NCI-H2029 treated with DMSO at 0.1 percent for 48 hours (cell line): ENCODE results near the gene HOATZ.

ENCODE experiments used
- DNase-seq: peaks from one replicate; lab custom pipeline; 2025; lab: John Stamatoyannopoulos, UW

Gene HOATZ

DNA sequence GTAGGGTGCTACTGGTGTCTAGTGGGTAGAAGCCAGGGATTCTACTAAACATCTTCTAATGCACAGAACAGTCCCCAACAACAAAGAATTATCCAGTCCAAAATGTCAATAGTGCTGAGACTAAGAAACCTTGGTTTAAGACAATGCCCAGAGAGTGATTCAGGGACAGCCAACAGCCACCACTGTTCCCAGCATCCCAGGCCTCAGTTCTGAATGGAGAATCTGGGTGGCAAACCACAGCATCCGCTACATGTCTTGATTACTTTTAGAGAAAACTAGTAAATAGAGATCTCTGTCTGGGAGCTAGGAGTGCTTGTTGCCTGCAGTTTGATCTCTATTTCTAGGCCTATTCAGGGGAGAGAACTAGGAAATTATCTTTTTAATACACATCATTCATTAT, 66.8 kb downstream of the HOATZ start:
- no peak for DNase-seq

DNA sequence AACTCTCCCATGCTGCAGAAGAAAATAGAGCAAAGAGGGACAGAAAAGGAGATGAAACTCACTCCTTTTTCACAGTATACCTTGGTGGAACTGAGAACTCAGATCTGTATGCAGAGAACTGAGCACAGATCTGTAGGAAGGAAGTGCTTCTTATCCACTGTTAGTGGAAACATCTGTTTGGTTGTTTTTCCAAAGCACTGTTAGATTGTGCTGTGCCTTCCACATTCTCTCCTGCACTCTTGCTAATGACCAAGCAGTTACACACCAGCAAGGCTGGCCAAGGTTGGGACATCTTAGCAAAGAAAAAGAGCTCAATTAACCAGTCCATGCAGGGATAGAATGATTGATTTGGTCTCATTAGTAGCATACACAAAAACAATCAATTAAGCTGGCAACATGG, 67.6 kb downstream of the HOATZ start:
- no peak for DNase-seq

DNA sequence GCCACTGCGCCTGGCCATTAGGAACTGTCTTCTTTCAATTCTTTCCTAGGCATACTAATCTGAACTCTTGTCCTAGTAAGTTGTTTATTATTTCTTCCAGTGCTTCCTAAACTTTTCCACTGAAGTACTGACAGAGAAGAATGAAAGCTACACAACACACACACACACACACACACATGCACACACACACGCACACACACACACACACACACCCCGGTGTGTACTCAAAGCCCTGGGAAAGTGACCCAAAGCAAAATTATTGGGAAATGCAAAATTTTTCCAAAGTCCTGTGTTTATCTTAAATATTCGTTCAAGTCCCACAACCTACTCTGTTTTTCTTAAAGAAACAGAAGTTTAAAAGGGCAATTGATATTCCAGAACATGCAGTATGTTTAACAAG, 68.3 kb downstream of the HOATZ start:
- DNase-seq = no peak

DNA sequence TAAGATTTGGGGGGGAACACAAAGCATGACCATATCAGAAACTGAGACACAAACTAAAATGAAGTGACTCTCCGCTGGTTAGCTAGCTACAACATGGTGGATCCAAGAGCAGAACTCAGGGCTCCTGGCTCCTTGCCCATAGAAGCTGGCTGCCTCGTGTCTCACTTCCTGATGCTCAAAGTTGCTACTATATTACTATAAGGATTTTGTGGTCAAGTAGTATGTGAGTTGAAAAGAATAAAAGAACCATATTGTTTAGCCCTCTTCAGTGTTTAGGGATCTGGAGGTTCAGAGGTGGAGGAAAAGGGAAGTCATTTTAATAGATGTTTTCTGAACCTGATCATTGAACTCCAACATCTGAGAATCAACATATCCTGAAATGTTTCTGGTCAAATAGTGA, 70.8 kb downstream of the HOATZ start:
- no peak for DNase-seq

DNA sequence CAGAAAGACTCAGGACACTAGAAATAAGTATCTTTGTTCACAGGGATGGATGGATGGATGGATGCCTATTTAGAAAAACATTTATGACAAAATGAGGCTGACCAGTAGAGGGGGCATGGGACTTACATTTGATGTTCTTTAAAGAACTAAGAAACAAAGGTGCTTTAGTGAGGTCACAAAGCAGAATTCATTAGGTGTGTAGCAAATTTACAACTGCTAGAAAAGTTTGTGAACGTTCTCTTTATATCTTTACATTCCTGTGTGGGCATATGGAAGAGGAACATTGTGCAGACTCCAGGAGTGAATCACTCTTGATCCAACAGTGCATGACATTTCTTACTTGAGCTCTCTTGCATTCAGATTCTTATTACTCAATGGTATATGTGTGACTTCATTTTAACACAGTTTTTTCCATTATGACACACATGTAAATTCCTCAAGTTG, 71.8 kb downstream of the HOATZ start:
- no peak for DNase-seq
